ENCODE measurements around the gene SLC5A12.

Gene SLC5A12

GRCh38 chr11:26721948-26722475, at the start of gene SLC5A12:
Gene SLC5A12, minus strand, starts transcription at chr11:26722060. Its CDS starts 346 bp downstream, at chr11:26721714.
- DNase-seq, result no peak

GRCh38 chr11:26769027-26769426, 47.2 kb upstream of the SLC5A12 start:
- DNase-seq, result no peak

GRCh38 chr11:26767060-26767459, 45.2 kb upstream of the SLC5A12 start:
- no peak for DNase-seq

- DNase-seq, result no peak
Measured at GRCh38 chr11:26765323-26765722, 43.5 kb upstream of the SLC5A12 start.

- no peak for DNase-seq
Measured at GRCh38 chr11:26764825-26765224, 43.0 kb upstream of the SLC5A12 start.

GRCh38 chr11:26764315-26764714, 42.5 kb upstream of the SLC5A12 start:
- DNase-seq, result no peak

GRCh38 chr11:26762089-26762488, 40.2 kb upstream of the SLC5A12 start:
- no peak for DNase-seq

- no peak for DNase-seq
Measured at GRCh38 chr11:26761361-26761809, 39.5 kb upstream of the SLC5A12 start.

- no peak for DNase-seq
Measured at GRCh38 chr11:26757995-26758394, 36.1 kb upstream of the SLC5A12 start.

- no peak for DNase-seq
Measured at GRCh38 chr11:26755762-26756161, 33.9 kb upstream of the SLC5A12 start.

- no peak for DNase-seq
Measured at GRCh38 chr11:26753723-26754504, 32.1 kb upstream of the SLC5A12 start.

GRCh38 chr11:26749927-26750326, 28.1 kb upstream of the SLC5A12 start:
- no peak for DNase-seq

GRCh38 chr11:26743622-26744021, 21.8 kb upstream of the SLC5A12 start:
- DNase-seq, result no peak

GRCh38 chr11:26742966-26743365, 21.1 kb upstream of the SLC5A12 start:
- no peak for DNase-seq

- no peak for DNase-seq
Measured at GRCh38 chr11:26741036-26741435, 19.2 kb upstream of the SLC5A12 start.

GRCh38 chr11:26739366-26740073, 17.7 kb upstream of the SLC5A12 start:
- no peak for DNase-seq

- no peak for DNase-seq
Measured at GRCh38 chr11:26734691-26735090, 12.8 kb upstream of the SLC5A12 start.

GRCh38 chr11:26731084-26731456, 9.2 kb upstream of the SLC5A12 start:
- no peak for DNase-seq

- DNase-seq, result no peak
Measured at GRCh38 chr11:26730414-26731083, 8.7 kb upstream of the SLC5A12 start.

GRCh38 chr11:26729284-26729683, 7.4 kb upstream of the SLC5A12 start:
- no peak for DNase-seq

GRCh38 chr11:26726960-26727359, 5.1 kb upstream of the SLC5A12 start:
- DNase-seq, result no peak

GRCh38 chr11:26719998-26720397, 1.9 kb downstream of the SLC5A12 start:
- DNase-seq, result no peak

- no peak for DNase-seq
Measured at GRCh38 chr11:26719289-26719973, 2.4 kb downstream of the SLC5A12 start.

All from activated naive CD4-positive, alpha-beta T cell (primary cell).